GM12878 (cell line): Measurements from ENCODE around the gene SEBOX. TPM values are rescaled to one million over a fixed set of nuclear protein-coding genes. Genes with fewer than 3 reads are reported as not detected.
A peak's percentile ranks its signal among the peaks of the same experiment; 100 is the strongest.

Experiments
- ATAC-seq: fragments of 200-7000 bp; cut with Tn5 transposase; 3 replicates; pipeline ENCODE4 v1.9.1; 2020; ENCODE audit warnings: mild to moderate bottlenecking, moderate library complexity
- BruUV-seq: library from RNA; stranded (reverse); fragments of 400-500 nt; replicated peaks from 2 replicates; lab custom pipeline; 2021; lab: Mats Ljungman, UMichigan
- CTCF ChIA-PET: fragments of 300-600 bp; sonication (Branson Sonifier 250); formaldehyde crosslinking; extraction: SDS; loops from one replicate; lab custom pipeline; 2021; ENCODE audit warnings: inconsistent platforms; lab: Yijun Ruan, JAX
- POLR2A ChIA-PET: fragments of 350-600 bp; formaldehyde crosslinking; extraction: SDS; loops from one replicate; lab custom pipeline; 2021; ENCODE audit warnings: inconsistent platforms; lab: Charles Lee
- RAD21 ChIA-PET: fragments of 300-600 bp; sonication (Branson Sonifier 250); formaldehyde crosslinking; loops from one replicate; lab custom pipeline; 2023; ENCODE audit warnings: antibody characterized with exemption; ENCODE audit not compliant: unreplicated experiment; lab: Charles Lee
- SMC1A ChIA-PET: fragments of 300-600 bp; sonication (Branson Sonifier 250); formaldehyde crosslinking; loops from one replicate; lab custom pipeline; 2023; ENCODE audit not compliant: unreplicated experiment, uncharacterized antibody; lab: Charles Lee
- DNase-seq: peaks from one replicate; pipeline ENCODE4 v3.0.0-alpha.2; 2011; ENCODE audit warnings: low read depth, low spot score
- FAIRE-seq: peaks from 3 replicates; lab custom pipeline; 2011; peaks lifted over from hg19 to GRCh38; lab: Jason Lieb, UNC
- H2AFZ ChIP-seq: 2 replicates; pipeline ENCODE4 v1.6.0; 2011; ENCODE audit warnings: low read depth, low read length, control low read depth; ENCODE audit not compliant: control insufficient read depth
- H3K27ac ChIP-seq: 2 replicates; pipeline ENCODE4 v1.5.1; 2011; ENCODE audit warnings: control low read depth; ENCODE audit not compliant: control insufficient read depth, insufficient read depth
- H3K27me3 ChIP-seq, 2 experiments: replicated peaks in 1 of 2; 2 replicates each; pipeline versions ENCODE4 v1.6.0 to v1.6.1; 2011; ENCODE audit warnings: low read length in 1 of 2; ENCODE audit not compliant: control insufficient read depth in 2 of 2, insufficient read depth in 2 of 2
- H3K36me3 ChIP-seq, 2 experiments: 2 replicates each; pipeline ENCODE4 v1.5.1; 2011; ENCODE audit warnings: low read length in 1 of 2; ENCODE audit not compliant: control insufficient read depth in 2 of 2, insufficient read depth in 2 of 2
- H3K4me1 ChIP-seq: 2 replicates; pipeline ENCODE4 v1.6.1; 2011; ENCODE audit warnings: mild to moderate bottlenecking, low read length, moderate library complexity, mixed read lengths; ENCODE audit not compliant: control insufficient read depth, insufficient read depth
- H3K4me2 ChIP-seq: 2 replicates; pipeline ENCODE4 v1.6.0; 2011; ENCODE audit warnings: control low read depth; ENCODE audit not compliant: control insufficient read depth, insufficient read depth
- H3K4me3 ChIP-seq: fragments of 200-600 bp; sonication (generic); 2 replicates; pipeline ENCODE4 v1.5.1; 2016
- H3K79me2 ChIP-seq: 2 replicates; pipeline ENCODE4 v1.6.0; 2011; ENCODE audit warnings: low read length; ENCODE audit not compliant: control insufficient read depth, insufficient read depth
- H3K9ac ChIP-seq: 2 replicates; pipeline ENCODE4 v1.8.0; 2011; ENCODE audit warnings: low read length, control low read depth, mixed read lengths; ENCODE audit not compliant: control insufficient read depth, insufficient read depth
- H3K9me3 ChIP-seq: replicated peaks from 3 replicates; pipeline ENCODE4 v1.5.1; 2011; ENCODE audit warnings: mild to moderate bottlenecking, low read length; ENCODE audit not compliant: control insufficient read depth, insufficient read depth
- H4K20me1 ChIP-seq: 2 replicates; pipeline ENCODE4 v1.6.0; 2011; ENCODE audit not compliant: control insufficient read depth, insufficient read depth
- FOS ChIP-seq: IDR thresholded peaks from 3 replicates; pipeline ENCODE4 v1.6.1; 2011; ENCODE audit warnings: borderline replicate concordance; ENCODE audit not compliant: insufficient read length; ENCODE audit errors: extremely low read depth
- POLR2A ChIP-seq: IDR thresholded peaks from 2 replicates; pipeline ENCODE4 v1.6.1; 2011; ENCODE audit warnings: low read depth, mild to moderate bottlenecking, low read length
- ZBTB40 ChIP-seq: fragments of 450-650 bp; IDR thresholded peaks from 2 replicates; pipeline ENCODE4 v1.6.1; 2016; ENCODE audit warnings: mild to moderate bottlenecking, moderate library complexity, borderline replicate concordance
- WGBS: methylation state at CpG from one replicate; pipeline ENCODE4 v1.1.6; 2016; ENCODE audit warnings: low lambda C conversion rate; ENCODE audit not compliant: insufficient replicate concordance, insufficient coverage; ENCODE audit errors: missing lambda C conversion rate; 5-methylcytosine and 5-hydroxymethylcytosine counted together
- in situ Hi-C: fragments of 300-500 bp; cut with MboI; formaldehyde crosslinking; loops from 9 replicates; pipeline ENCODE4 v1.14.3; 2018; ENCODE audit warnings: mixed read lengths
- intact Hi-C: fragments of 100-400 bp; cut with micrococcal nuclease; formaldehyde crosslinking; loops from one replicate; pipeline ENCODE4 v1.14.2; 2022; ENCODE audit not compliant: unreplicated experiment
- polyA plus RNA-seq, 11 experiments: library from polyadenylated mRNA; depleted of rRNA in 4 of 11; unstranded in 6 of 11; stranded (reverse) in 5 of 11; fragments of >200 nt; fragmentation: Nextera tagmentation in 4 of 11; fragmentation: Illumina TruSeq in 1 of 11; extraction: Ambion mirVana in 4 of 11; extraction: Trizol in 1 of 11; gene quantifications; 1 replicate in 1 of 11; 2 replicates in 10 of 11; pipeline versions ENCODE4 v1.2.1 to v1.2.3, GENCODE V29; 2011 to 2016; ENCODE audit warnings: inconsistent platforms in 2 of 11, missing spikeins in 2 of 11, low read depth in 1 of 11
- total RNA-seq, 4 experiments: library from RNA; depleted of rRNA in 3 of 4; stranded (reverse); fragments of >200 nt in 3 of 4; fragmentation: Illumina TruSeq in 1 of 4; extraction: Trizol in 1 of 4; gene quantifications; 2 replicates each; pipeline versions ENCODE4 v1.2.1 to v1.2.3, GENCODE V29; 2013 to 2021
- TF ChIP-seq, protein P1 (sequence below): IDR thresholded peaks from 2 replicates; pipeline ENCODE4 v1.6.1; 2011; ENCODE audit warnings: mild to moderate bottlenecking, low read depth, low read length, moderate library complexity; ENCODE audit not compliant: insufficient replicate concordance

The SEBOX gene
- total and polyA plus RNA-seq, 10 of the 15 experiments (the other 5 are each of a cell fraction or from before 2014, with no cell fraction given), result not detected

DNA sequence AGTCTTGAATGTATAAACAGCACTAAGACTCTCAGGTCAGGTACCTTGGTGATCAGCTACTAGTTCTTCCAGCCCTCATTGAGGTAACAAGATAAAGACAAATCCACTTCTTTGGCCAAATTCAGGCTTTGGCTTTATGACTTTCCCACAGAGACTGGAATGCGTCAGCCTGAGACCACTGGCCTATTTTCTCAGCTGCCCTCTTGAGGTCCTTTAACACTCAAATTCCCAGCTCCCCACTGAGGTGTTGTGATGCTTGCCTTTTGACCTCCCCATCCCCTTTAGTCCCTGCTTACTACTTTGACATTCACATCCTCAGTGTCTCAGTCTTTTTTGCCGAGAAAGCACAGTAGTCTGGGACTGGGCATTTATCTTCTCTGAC, 18.8 kb downstream of the SEBOX start (continued):
- TF ChIP-seq ZBTB40, result no peak
- TF ChIP-seq, protein P1, sequence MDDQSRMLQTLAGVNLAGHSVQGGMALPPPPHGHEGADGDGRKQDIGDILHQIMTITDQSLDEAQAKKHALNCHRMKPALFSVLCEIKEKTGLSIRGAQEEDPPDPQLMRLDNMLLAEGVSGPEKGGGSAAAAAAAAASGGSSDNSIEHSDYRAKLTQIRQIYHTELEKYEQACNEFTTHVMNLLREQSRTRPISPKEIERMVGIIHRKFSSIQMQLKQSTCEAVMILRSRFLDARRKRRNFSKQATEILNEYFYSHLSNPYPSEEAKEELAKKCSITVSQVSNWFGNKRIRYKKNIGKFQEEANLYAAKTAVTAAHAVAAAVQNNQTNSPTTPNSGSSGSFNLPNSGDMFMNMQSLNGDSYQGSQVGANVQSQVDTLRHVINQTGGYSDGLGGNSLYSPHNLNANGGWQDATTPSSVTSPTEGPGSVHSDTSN, result no peak
- TF ChIP-seq, all 136 proteins: peak for 0

GRCh38 chr17:28345419-28346198, 19.4 kb downstream of the SEBOX start:
- Histone ChIP-seq H3K4me3 (no peak overlapping the region), H3K9ac (no peak overlapping the region), H4K20me1 (no peaks in the 10 kb centered on the region), H3K27me3 (no peaks in the 10 kb centered on the region), H3K36me3 (peaks cover 13 to 28% of the 10 kb centered on the region in 2 experiments), H3K4me2 (no peak overlapping the region), H3K27ac (no peak overlapping the region), H3K4me1 (no peaks in the 10 kb centered on the region), H3K79me2 (no peaks in the 10 kb centered on the region), H3K9me3 (no peaks in the 10 kb centered on the region), H2AFZ (no peak overlapping the region)
- ATAC-seq (no peak), FAIRE-seq (no peak), DNase-seq (no peak)
- SMC1A ChIA-PET, result no interaction called here
- WGBS, result 96% methylated on average over 13 of the region's 13 CpGs
- no TSS peak for BruUV-seq
- intact Hi-C loops, result no loop called here
- CTCF ChIA-PET, result interaction anchor here (0.8 to 1.2 kb wide), 2 partner anchors 10 to 71 kb away, joined by 3 read pairs; partner anchors contain the start of genes IFT20 and TNFAIP1
- TF ChIP-seq FOS (no peak), POLR2A (peak; percentile 54)
- in situ Hi-C loops, result no loop called here
- RAD21 ChIA-PET, result no interaction called here
- POLR2A ChIA-PET, result no interaction called here
